ENCODE measurements around the gene PLEKHH3.
"Not testable (repeated sequence)": the region's sequence is repeated elsewhere in the genome, so short reads cannot be mapped to it uniquely, and the experiment has no call there.

The PLEKHH3 gene

DNA sequence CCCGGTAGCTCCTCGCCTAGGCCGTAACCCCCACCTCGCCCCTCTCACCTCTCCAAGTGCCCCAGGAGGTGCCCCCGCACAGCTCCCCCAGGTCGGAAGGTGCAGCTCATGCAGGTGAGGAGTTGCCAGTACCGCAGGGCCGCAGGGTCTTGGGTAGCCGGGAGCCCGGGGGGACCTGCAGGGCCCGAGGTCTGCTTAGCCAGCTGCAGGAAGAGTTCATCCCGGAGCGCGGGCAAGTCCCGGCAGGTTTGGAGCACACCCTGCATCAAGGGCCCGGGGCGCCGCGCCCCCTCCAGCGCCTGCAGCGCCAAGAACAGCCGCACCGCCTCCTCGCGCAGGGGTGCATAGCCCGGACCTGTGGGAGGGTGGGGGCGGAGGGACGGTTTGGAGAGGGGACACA is 4.8 kb downstream of the PLEKHH3 start:
- no peak for DNase-seq (ENCODE audit: low read depth, low spot score)

- no peak for DNase-seq (ENCODE audit: low read depth, low spot score)
Observed at GRCh38 chr17:42670789-42671657, 5.8 kb downstream of the PLEKHH3 start.

- no peak for DNase-seq (ENCODE audit: low read depth, low spot score)
Observed at GRCh38 chr17:42669977-42670788, 6.6 kb downstream of the PLEKHH3 start.

- no peak for DNase-seq (ENCODE audit: low read depth, low spot score)
Observed at GRCh38 chr17:42669705-42669976, 7.2 kb downstream of the PLEKHH3 start.

GRCh38 chr17:42667088-42667951 is 9.5 kb downstream of the PLEKHH3 start:
- DNase-seq (ENCODE audit: low read depth, low spot score) = no peak

GRCh38 chr17:42666126-42666525 is 10.7 kb downstream of the PLEKHH3 start:
- not testable (repeated sequence) for DNase-seq (ENCODE audit: low read depth, low spot score)

DNA sequence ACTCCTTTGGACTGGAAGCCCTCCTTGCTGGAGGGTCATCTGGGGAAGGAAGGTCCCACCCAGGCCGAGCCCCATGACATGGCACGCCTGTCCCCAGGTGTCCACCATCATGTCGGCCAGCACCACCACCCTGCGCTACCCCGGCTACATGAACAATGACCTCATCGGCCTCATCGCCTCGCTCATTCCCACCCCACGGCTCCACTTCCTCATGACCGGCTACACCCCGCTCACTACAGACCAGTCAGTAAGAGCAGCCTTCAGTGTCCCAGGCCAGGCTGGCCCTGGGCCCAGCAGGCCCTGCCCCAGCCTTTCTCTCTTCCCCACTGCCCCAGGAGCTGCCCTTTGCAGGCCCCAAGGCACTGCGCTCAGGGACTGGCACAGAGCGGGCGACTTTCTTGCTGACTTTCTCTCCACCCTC is 11.2 kb downstream of the PLEKHH3 start:
- DNase-seq (ENCODE audit: low read depth, low spot score) = no peak

DNA sequence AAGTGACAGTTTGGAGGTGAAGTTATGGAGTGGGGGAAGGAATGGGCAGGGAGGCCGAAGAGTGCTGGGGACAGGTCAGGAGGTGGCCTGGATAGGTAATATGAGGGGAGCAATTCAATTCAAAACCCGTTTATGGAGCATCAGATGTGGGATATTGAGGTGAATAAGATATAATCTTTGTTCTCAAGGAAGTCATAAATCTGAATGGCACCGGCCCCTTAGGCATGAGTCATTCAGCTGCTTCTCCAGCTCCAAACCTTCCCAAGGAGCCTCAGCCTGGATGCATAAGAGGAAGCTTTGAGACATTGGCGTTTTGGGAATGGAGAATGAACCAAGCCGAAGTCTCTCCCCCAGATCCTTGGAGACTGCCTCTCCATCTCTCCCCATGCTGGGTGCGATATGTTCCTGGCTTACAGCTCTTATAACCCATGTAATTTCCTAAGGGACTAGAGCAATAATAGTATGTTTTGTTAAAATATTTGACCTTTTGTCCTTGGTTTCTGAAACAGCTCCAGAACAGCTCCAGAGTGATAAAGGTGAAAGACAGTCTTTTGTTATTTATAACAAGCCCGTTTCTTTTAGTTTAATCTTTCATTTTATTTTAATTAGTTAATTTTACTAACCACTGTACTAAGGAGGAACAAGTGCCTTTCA is 16.0 kb downstream of the PLEKHH3 start:
- no peak for DNase-seq (ENCODE audit: low read depth, low spot score)

GRCh38 chr17:42659932-42660274 is 16.9 kb downstream of the PLEKHH3 start:
- DNase-seq (ENCODE audit: low read depth, low spot score) = not testable (repeated sequence)

GRCh38 chr17:42659079-42659931 is 17.5 kb downstream of the PLEKHH3 start, which contains the start of gene TUBG2:
Gene TUBG2 (plus strand): TSS chr17:42659284. CDS start chr17:42659504, 220 bp downstream.
- DNase-seq (ENCODE audit: low read depth, low spot score) = no peak

- DNase-seq (ENCODE audit: low read depth, low spot score) = no peak
Observed at GRCh38 chr17:42657824-42658588, 18.8 kb downstream of the PLEKHH3 start.

DNA sequence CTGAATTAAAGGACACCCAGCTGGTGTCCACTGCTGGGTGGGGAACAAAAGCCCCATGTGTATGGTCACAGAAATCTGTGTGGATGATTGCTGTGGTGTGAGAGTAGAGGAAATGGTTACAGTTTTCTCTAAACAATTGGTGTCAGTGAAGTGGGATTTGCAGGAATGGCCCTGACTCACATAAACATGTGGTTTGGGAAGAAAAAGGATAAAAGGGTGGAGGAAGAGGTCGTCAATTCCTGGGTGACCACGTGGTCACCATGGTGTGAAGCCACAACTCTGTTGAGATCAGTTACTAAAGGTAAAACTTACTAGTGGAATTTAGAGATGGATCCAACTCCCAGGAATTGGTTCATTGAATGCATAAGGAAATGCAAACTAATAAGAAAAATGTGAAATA is 21.3 kb downstream of the PLEKHH3 start:
- no peak for DNase-seq (ENCODE audit: low read depth, low spot score)

DNA sequence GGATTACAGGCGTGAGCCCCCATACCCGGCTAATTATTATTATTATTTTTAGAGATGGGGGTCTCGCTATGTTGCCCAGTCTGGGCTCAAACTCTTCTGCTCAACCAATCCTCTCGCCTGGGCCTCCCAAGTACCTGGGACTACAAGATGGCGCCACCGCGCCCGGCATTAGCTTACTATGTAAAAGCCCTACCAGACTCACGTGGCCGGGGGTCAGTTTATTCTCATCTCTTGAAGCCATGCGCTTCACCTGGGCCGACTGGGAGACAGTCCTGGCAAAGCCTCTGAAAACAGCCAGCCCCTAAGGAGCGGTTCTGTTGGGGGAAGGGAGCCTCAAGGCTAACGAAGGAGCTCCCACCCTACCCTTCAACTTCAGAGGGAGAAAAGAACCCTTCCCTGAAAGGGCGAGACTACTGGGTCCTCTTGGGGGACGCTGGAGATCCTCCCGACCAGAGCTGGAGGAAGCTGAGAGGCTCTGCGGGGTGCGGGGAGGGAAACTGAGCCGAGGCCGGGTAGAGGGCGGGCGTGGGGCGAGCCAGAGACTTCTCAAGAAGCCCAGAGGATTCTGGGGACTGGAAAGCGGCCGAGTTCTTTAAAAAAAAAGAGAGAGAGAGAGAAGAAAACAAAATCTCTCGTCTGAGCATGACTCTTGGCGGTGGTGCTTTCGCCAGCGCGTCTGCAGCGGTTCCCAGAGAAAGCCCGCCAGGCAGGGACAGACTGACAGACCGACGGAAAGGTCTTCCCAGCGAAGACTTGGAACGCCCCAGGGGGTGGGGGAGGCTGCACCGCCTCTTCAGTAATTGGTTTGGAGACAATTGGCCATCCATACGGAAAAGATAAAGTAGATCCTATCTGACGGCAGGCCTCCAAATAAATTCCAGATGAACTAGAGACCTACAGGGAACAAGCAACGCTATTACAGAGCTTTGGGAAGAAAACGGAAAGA is 23.3 kb downstream of the PLEKHH3 start:
- no peak for DNase-seq (ENCODE audit: low read depth, low spot score)

GRCh38 chr17:42651392-42651791 is 25.4 kb downstream of the PLEKHH3 start:
- no peak for DNase-seq (ENCODE audit: low read depth, low spot score)

DNA sequence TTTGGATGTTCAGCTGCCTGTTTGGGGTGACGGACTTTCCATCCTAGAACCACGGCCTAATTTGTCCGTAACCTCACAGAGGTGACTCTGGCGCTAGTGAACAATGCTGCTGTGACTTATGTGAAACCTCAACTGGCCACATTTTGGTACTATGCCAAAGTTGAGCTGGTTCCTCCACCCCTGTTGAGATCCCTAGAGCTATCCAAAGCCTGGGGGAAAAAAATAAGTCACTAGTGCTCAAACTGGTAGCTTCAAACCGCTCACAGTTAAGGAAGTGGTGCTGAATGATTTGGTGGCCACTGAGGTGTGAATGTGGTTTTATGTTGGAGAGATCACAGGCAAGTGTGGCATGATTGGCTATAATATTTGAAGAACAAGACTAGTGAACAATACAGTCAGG is 29.0 kb downstream of the PLEKHH3 start:
- no peak for DNase-seq (ENCODE audit: low read depth, low spot score)

DNA sequence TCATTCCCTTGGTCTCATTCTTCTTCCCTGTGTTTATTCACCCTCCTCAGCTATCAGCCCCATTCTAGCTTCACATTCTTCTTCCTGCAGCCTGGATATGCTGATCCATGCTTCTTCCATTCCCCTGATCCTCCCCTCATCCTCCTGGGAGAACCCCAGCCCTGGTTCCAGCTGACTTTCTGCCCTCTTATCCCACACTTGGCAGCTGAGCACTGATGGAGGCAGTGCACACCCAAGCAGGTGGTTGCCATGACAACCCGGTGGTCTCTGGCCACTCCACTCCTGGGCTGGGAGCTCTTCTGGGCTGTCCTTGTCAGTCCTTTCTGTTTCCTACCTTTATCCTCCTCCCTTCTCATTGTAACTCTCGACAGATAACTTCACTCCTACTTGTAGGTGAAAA is 34.5 kb downstream of the PLEKHH3 start:
- DNase-seq (ENCODE audit: low read depth, low spot score) = no peak

- DNase-seq (ENCODE audit: low read depth, low spot score) = no peak
Observed at GRCh38 chr17:42640121-42640520, 36.7 kb downstream of the PLEKHH3 start.

DNA sequence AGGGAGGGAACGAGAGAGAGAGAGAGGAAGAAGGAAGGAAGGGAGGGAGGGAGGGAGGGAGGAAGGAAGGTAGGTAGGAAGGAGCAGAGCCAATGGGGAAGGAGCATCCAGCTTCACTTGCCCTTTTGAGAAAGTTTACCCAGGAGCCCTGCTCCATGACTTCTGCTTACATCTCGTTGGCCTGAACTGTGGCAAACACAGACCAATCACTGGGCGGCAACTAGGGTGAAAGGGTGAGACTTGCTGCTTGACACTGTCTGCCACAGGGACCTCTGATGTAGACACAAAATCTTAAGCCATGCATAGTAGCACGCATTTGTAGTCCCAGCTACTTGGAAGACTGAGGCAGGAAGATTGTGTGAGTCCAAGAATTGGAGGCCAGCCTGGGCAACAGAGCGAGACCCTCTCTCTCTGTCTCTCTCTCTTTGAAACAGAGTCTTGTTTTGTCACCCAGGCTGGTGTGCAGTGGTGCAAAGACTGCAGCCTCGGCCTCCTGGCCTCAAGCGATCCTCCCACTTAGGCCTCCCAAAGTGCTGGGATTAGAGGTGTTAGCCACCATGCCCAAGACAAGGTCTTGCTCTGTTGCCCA is 37.2 kb downstream of the PLEKHH3 start:
- no peak for DNase-seq (ENCODE audit: low read depth, low spot score)

Data from activated CD4-positive, CD25-positive, alpha-beta regulatory T cell treated with anti-CD3 and anti-CD28 coated beads, Interleukin-2, amount 50 U/mL, for 16 hours (primary cell).